Right lung (tissue), 5 donors: ENCODE data around the gene MTSS2. TPM values are rescaled to one million over a fixed set of nuclear protein-coding genes. Genes with fewer than 3 reads are reported as not detected.

Experiments
- polyA plus RNA-seq, 5 donors: library from polyadenylated mRNA; unstranded; fragments of 120-200 nt; gene quantifications; one replicate each; pipeline versions ENCODE4 v1.2.1 to v1.2.3, GENCODE V29; 2013; ENCODE audit warnings: inconsistent platforms in 1 of 5, low replicate concordance in 1 of 5; ENCODE audit not compliant: insufficient read length in 5 of 5, insufficient read depth in 1 of 5

Gene MTSS2
- polyA plus RNA-seq, 5 donors, result 65.1 to 126 (median 94.6) TPM

Other genes starting within 250 kb of the MTSS2 start
- 10 to 100 TPM; 26.3 to 48.1 (median 29.1) TPM for gene ST3GAL2, start 247.0 kb downstream of the MTSS2 start, polyA plus RNA-seq
- gene FCSK, start 231.5 kb downstream of the MTSS2 start, polyA plus RNA-seq, result 10 to 100 TPM in 4 of 5 donors, 1 to 10 TPM in 1; 9.4 to 14.4 (median 13.4) TPM
- gene COG4, start 162.5 kb downstream of the MTSS2 start, polyA plus RNA-seq, result 10 to 100 TPM; 52.4 to 64.5 (median 58.5) TPM
- 100 to 1,000 TPM; 334 to 387 (median 366) TPM for gene SF3B3, start 162.2 kb downstream of the MTSS2 start, polyA plus RNA-seq
- gene IL34, start 39.5 kb downstream of the MTSS2 start, polyA plus RNA-seq, result under 1 TPM; 0.18 to 0.63 (median 0.45) TPM
- 10 to 100 TPM; 21.7 to 30.8 (median 24.6) TPM for gene VAC14, start 115.1 kb upstream of the MTSS2 start, polyA plus RNA-seq